IPS-15b (cell line): ENCODE measurements around the gene SGPL1.
"Not testable (repeated sequence)": the region's sequence is repeated elsewhere in the genome, so short reads cannot be mapped to it uniquely, and the experiment has no call there.

Source experiments
- H3K27me3 ChIP-seq: one replicate; pipeline ENCODE4 v1.6.1; 2013; ENCODE audit warnings: low read length; ENCODE audit not compliant: control insufficient read depth, insufficient read depth
- H3K36me3 ChIP-seq: one replicate; pipeline ENCODE4 v1.6.1; 2013; ENCODE audit warnings: low read length; ENCODE audit not compliant: control insufficient read depth, insufficient read depth
- H3K4me1 ChIP-seq: one replicate; pipeline ENCODE4 v1.6.1; 2013; ENCODE audit warnings: mild to moderate bottlenecking, low read length; ENCODE audit not compliant: control insufficient read depth, insufficient read depth
- H3K4me3 ChIP-seq: one replicate; pipeline ENCODE4 v1.5.1; 2013; ENCODE audit warnings: low read depth, low read length
- H3K9ac ChIP-seq: one replicate; pipeline ENCODE4 v1.6.1; 2013; ENCODE audit warnings: low read depth, mild to moderate bottlenecking, low read length
- H3K9me3 ChIP-seq: one replicate; pipeline ENCODE4 v1.6.1; 2013; ENCODE audit warnings: mild to moderate bottlenecking, low read length; ENCODE audit not compliant: control insufficient read depth, insufficient read depth

SGPL1 gene

DNA sequence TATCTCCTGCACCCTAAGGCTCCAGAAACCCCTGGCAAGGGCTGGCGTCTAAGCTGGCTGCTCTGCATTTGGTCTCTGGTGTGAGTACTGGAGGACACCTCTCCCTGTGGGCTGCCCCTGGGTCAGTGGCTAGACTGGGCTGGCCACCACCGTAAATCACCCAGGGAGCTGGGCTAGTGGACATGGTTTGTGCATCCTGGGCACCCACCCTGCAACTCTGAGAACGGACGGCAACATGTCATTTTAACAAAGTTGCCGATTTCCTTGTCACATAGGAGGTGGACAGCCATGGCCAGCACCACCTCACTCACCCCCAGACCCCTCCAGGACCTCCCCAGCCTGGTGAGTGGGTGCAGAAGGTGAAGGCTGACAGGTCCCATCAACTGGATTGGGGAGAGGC lies 99.5 kb downstream of the SGPL1 start:
- H3K4me1 ChIP-seq: no peaks in the 10 kb centered on the region
- no peak overlapping the region for H3K4me3 ChIP-seq
- H3K27me3 ChIP-seq: no peaks in the 10 kb centered on the region
- no peak overlapping the region for H3K9ac ChIP-seq
- H3K36me3 ChIP-seq: no peaks in the 10 kb centered on the region
- no peaks in the 10 kb centered on the region for H3K9me3 ChIP-seq

DNA sequence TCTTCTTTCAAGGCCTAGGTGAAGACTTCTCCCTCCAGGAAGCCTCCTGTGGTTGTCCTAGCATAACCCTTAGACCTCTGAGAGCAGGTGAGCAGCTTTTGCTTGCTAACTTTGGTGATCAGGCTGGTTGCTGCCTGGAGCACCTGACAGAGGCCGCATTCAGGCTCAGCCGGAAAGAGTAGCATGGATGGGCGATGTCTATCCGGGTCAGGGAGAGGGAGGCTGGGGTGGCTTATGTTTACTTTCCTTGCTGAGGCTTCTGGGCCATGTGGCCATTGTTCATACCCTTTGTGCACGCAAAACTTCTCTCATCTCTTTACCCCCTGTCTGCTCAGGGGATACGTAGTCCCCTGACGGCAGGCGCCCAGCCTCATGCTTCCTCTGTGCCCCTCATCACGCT lies 100.1 kb downstream of the SGPL1 start:
- H3K4me3 ChIP-seq: no peak overlapping the region
- no peak overlapping the region for H3K9ac ChIP-seq
- H3K27me3 ChIP-seq: no peaks in the 10 kb centered on the region
- H3K4me1 ChIP-seq: no peaks in the 10 kb centered on the region
- H3K36me3 ChIP-seq: no peaks in the 10 kb centered on the region
- H3K9me3 ChIP-seq: no peaks in the 10 kb centered on the region

DNA sequence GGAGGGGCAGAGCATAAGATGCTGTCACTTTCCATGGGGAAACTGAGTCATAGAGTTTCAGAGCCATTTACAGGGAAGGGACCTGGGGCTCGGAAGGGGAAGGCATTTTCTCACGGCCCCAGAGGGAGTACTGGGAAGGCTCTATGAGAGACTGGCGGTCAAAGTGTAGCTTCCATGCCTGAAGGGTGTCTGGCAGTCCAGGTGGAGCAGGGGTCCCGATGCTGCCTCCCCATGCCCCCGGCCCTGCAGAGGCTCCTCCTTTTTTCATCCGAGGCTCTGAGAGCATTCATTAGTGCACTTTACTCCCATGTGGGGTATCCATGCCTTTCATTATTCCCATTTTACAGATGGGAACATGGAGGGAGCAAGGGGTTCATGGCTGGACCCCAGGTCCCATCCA lies 100.5 kb downstream of the SGPL1 start:
- H3K9ac ChIP-seq: no peak overlapping the region
- H3K9me3 ChIP-seq: no peaks in the 10 kb centered on the region
- H3K36me3 ChIP-seq: no peaks in the 10 kb centered on the region
- no peaks in the 10 kb centered on the region for H3K27me3 ChIP-seq
- no peak overlapping the region for H3K4me3 ChIP-seq
- H3K4me1 ChIP-seq: no peaks in the 10 kb centered on the region

DNA sequence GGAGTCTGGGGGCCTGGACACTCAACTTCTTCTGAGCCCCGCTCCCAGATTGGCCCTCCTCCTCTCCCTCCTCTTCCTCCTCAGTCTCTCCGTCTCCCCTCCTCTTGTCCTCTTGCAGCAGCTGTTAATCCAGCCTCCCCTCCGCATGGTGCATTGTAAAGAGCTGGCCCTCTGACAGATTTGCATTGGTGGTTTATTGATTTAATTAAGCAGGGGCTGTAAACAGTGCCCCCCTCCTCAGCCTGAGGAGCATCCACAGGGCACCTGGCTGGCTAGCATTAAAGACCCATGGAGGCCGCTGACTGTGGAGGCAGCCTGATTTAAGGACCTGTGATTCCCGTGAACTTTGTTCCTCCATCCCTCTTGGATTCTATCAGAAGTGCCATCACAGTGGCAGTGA lies 101.5 kb downstream of the SGPL1 start:
- Histone ChIP-seq H3K9me3 (no peaks in the 10 kb centered on the region), H3K9ac (no peak overlapping the region), H3K36me3 (no peaks in the 10 kb centered on the region), H3K27me3 (no peaks in the 10 kb centered on the region), H3K4me1 (no peaks in the 10 kb centered on the region), H3K4me3 (no peak overlapping the region)

DNA sequence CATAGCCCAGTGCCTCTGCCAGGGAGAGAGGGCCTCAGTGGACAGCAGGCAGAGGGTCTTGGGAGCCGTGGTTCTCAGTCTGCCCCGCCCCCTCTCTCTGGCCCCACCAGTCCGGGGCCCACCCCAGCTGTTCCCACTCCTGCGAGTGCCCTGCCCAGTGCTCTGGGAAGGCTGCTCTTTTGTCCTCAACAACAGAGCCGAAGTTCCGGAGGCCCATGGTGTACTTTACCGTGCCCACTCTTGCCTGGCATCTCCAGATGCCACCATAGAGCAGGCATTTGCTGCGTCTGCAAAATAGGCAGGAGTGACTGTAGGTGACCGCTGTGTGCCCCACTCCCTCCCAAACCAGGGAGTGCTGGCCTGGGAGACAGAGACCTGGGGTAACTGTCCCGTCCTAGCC lies 101.9 kb downstream of the SGPL1 start:
- Histone ChIP-seq H3K9ac (no peak overlapping the region), H3K4me3 (no peak overlapping the region), H3K27me3 (no peaks in the 10 kb centered on the region), H3K4me1 (no peaks in the 10 kb centered on the region), H3K9me3 (no peaks in the 10 kb centered on the region), H3K36me3 (no peaks in the 10 kb centered on the region)

DNA sequence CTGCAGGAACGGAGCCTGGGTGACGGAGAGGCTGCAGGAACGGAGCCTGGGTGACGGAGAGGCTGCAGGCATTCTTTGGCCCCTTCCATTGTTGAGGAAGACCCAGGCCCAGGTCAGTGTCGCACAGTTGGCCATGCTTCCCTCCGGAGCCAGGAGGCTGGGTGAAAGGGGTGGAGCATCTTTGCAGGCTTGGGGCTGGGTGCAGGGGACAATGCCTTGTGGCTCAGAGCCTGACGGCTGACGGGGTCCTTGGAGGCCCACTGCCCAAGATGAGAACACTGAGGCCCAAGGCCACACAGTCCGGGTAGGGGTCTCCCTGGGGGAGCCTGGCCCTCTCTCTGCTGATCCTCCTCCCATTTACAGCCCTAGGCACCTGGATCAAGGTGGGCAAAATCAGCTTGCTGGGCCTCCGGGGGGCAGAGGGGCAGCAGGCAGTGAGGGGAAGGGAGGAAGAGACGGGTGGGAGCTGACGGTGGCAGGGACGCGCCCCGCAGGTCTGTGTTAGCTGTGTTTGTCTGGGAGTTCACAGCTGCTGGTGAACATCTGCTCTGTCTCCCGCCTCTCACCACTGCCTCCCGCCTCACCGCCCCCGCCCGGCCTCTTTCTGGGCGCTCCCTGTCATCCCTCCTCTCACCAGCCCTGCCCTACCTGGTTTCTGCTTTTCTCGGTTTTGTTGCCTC lies 103.2 kb downstream of the SGPL1 start:
- Histone ChIP-seq H3K4me3 (no peak overlapping the region), H3K9ac (no peak overlapping the region), H3K36me3 (no peaks in the 10 kb centered on the region), H3K27me3 (no peaks in the 10 kb centered on the region), H3K4me1 (no peaks in the 10 kb centered on the region), H3K9me3 (no peaks in the 10 kb centered on the region)

DNA sequence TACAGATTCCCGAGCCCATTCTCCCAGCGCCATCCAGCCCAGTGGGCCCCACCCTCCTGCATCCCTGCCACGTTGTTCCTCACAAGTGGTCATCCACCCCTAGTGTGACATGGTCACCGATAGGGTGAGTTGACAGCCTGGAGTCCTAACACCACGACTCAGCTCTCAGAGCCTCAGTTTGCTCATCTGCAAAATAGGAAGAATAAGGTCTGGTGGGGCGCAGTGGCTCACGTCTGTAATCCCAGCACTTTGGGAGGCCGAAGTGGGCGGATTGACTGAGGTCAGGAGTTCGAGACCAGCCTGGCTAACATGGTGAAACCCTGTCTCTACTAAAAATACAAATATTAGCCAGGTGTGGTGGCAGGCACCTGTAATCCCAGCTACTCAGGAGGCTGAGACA lies 104.2 kb downstream of the SGPL1 start:
- not testable (repeated sequence) for H3K9ac ChIP-seq, H3K4me1 ChIP-seq, H3K36me3 ChIP-seq, H3K4me3 ChIP-seq, H3K9me3 ChIP-seq, H3K27me3 ChIP-seq

DNA sequence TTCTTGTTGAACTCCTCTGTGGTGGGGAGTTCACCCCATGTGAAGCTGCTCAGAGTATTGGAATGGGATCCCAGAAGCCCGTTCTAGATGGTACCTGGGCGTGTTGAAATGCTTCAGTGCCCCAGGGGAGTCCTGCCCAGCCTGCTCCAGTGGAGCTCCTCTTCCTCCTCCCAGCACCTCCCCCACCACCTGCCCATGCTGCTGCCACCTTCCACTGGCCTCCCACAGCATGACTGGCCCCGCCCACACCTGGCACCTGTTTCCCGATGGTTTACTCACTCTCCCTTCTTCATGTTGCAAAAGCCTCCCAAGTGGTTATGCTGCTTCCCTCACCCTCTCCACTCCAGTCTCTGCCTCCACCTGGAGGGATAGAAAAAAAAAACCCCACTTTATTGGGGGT lies 104.8 kb downstream of the SGPL1 start:
- H3K4me3 ChIP-seq: no peak overlapping the region
- no peaks in the 10 kb centered on the region for H3K9me3 ChIP-seq
- no peaks in the 10 kb centered on the region for H3K36me3 ChIP-seq
- no peaks in the 10 kb centered on the region for H3K4me1 ChIP-seq
- H3K27me3 ChIP-seq: no peaks in the 10 kb centered on the region
- no peak overlapping the region for H3K9ac ChIP-seq

DNA sequence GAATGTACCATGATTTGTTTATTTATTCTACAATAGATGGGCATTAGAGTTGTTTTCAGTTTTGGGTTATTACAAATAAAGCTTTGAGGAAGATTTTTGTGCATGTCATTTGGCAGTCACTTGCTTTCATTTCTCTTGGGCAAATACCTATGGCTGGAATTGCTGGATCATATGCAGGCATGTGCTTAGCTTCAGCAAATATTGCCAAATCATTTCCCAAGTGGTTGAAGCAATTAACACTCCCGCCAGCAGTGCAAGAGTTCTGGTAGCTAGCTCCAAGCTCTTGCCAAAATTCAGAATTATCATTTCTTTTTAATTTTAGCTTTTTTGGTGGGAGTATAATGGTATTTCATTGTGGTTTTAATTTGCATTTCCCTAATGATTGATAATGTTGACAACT lies 105.5 kb downstream of the SGPL1 start:
- Histone ChIP-seq H3K4me1 (no peaks in the 10 kb centered on the region), H3K9me3 (no peaks in the 10 kb centered on the region), H3K36me3 (no peaks in the 10 kb centered on the region), H3K9ac (no peak overlapping the region), H3K27me3 (no peaks in the 10 kb centered on the region), H3K4me3 (no peak overlapping the region)

DNA sequence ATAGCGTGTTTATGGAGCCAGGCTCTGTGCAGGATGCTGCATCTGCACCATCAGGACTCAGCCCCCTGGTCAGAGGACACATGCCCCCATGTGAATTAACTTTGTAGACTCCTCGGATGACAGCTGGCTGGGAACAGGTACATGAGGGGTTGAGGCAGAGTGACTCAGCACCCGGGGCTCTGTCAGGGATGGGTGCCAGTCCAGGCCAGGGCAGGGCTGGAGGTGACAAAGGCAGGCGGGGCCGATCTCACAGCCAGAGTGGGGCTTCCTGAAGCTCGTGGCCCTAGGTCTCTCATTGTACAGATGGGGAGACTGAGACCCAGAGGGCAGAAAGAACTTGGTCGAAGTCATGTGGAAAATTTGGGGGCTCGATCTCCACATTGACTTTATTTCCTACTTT lies 107.9 kb downstream of the SGPL1 start:
- Histone ChIP-seq H3K9me3 (no peaks in the 10 kb centered on the region), H3K9ac (no peak overlapping the region), H3K36me3 (no peaks in the 10 kb centered on the region), H3K4me1 (no peaks in the 10 kb centered on the region), H3K27me3 (no peaks in the 10 kb centered on the region), H3K4me3 (no peak overlapping the region)

DNA sequence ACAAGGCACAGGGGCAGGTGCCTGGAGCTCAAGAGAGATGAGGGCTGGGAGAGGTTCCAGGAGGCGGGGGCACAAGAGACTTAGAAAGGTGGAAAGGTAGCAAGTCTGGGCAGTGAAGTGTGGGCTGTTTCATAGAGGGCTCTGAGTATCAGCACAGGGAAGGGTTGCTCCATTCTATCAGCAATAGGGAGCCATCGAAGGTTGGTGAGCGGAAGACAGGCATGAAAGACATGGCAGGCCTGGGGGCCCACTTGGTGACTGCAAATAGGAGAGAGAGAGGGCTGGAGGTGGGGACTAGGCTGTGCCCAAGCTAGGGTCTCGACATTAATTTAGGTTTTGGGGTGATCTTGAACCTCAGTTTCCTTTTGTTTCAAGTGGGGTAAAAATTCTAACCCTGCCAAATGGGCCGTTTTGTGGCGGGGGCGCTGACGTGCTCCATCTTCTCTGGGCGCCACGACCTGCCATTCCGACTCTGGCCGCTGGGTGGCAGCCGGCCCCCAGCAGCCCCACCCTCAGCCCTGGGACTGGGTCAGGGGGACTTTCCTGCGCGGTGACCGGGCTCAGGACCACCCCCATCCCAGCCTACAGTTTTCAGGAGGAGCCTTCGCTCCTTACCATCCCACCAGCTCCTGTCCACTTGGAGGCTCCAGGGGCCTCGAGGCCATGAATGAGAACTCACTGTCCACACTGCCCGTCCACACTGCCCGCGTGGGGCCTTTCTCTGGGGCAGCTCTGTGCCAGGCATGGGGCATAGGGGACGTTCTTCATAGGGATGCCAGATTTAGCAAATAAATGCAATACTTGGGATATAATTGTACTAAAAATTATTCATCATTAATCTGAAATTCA lies 109.9 kb downstream of the SGPL1 start:
- H3K9ac ChIP-seq: no peak overlapping the region
- H3K36me3 ChIP-seq: no peaks in the 10 kb centered on the region
- no peaks in the 10 kb centered on the region for H3K4me1 ChIP-seq
- no peak overlapping the region for H3K4me3 ChIP-seq
- H3K27me3 ChIP-seq: no peaks in the 10 kb centered on the region
- no peaks in the 10 kb centered on the region for H3K9me3 ChIP-seq
